GM06990 (cell line): ENCODE data around the gene C4orf50.

Experiments used
- DNase-seq: peaks from one replicate; pipeline ENCODE4 v3.0.0-alpha.2; 2011; ENCODE audit not compliant: insufficient read length; ENCODE audit errors: extremely low read depth
- H3K27me3 ChIP-seq: replicated peaks from 2 replicates; pipeline ENCODE4 v1.6.0; 2011; ENCODE audit warnings: low read length; ENCODE audit not compliant: control insufficient read depth, insufficient read depth
- H3K36me3 ChIP-seq: 2 replicates; pipeline ENCODE4 v1.5.1; 2011; ENCODE audit warnings: low read length; ENCODE audit not compliant: control insufficient read depth, insufficient read depth
- H3K4me3 ChIP-seq: replicated peaks from 2 replicates; pipeline ENCODE4 v1.5.1; 2011; ENCODE audit warnings: low read depth, mild to moderate bottlenecking, control low read depth, low read length
- CTCF ChIP-seq: IDR thresholded peaks from 2 replicates; pipeline ENCODE4 v1.5.1; 2011; ENCODE audit warnings: low read length, control low read depth, mild to moderate bottlenecking, inconsistent platforms; ENCODE audit not compliant: insufficient read depth, poor library complexity, severe bottlenecking

The C4orf50 gene

DNA sequence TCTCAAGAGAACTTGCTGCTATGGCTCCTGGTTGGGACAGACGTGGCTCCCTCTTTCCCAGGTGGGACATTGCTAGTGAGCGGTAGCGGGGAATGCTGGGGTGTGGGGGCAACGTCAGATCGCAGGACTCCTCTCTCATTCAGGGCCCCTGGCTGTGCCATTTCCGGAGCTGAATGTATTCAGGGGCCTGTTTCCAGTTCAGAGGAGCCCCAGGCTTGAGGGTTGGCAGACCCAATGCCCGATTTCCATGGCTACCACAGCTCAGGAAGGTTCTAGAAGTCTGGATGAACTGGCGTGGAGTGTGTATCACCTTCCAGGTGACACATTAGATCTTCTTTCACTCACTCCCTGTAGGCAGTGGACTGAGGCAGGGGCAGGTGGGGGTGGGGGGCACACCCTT is 99.2 kb downstream of the C4orf50 start:
- H3K27me3 ChIP-seq: no peaks in the 10 kb centered on the region; the same call in 1 of the 2 replicates
- no peak for DNase-seq
- H3K36me3 ChIP-seq: no peaks in the 10 kb centered on the region
- H3K4me3 ChIP-seq: no peak overlapping the region
- no peak for TF ChIP-seq CTCF

DNA sequence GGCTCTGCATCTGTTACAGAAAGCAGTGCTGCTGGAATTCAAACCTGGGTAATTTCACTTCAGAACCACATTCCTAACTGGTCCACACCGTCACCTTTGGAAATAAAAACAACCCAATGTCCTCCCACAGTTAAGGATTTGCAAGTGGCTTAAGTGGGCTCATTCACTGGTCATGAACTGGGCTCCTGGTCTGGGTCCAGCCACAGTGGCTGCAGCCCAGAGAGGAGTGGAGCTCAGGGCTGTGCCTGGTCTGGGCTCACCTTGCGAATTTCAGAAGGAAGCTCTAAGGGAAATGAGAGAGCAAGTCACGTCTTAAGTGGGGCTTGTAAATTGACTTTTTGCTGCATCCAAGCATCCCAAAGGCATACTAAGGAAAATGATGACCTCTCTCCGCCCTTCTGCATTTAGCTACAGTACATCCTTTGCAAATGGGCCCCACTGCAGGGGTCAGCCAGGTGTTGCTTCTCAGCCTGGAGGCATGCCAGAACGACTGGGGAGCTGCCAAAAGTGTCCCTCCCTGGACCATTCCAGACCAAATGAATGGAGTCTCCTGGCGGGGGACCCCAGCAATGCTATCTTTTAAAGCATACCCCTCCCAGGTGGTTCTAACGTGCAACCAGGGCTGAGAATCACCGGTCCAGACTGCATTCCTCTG is 99.8 kb downstream of the C4orf50 start:
- Histone ChIP-seq H3K27me3 (no peaks in the 10 kb centered on the region; the same call in 1 of the 2 replicates), H3K36me3 (no peaks in the 10 kb centered on the region), H3K4me3 (no peak overlapping the region)
- no peak for DNase-seq
- TF ChIP-seq CTCF: no peak

GRCh38 chr4:5917672-5918071 is 100.6 kb downstream of the C4orf50 start:
- no peak for TF ChIP-seq CTCF
- Histone ChIP-seq H3K36me3 (no peaks in the 10 kb centered on the region), H3K4me3 (no peak overlapping the region), H3K27me3 (no peaks in the 10 kb centered on the region; the same call in 1 of the 2 replicates)
- DNase-seq: no peak

- DNase-seq: no peak
- no peak for TF ChIP-seq CTCF
- no peak overlapping the region for H3K4me3 ChIP-seq
Observed at GRCh38 chr4:5916229-5916628, 102.0 kb downstream of the C4orf50 start.

GRCh38 chr4:5913454-5913853 is 104.8 kb downstream of the C4orf50 start:
- Histone ChIP-seq H3K27me3 (no peaks in the 10 kb centered on the region), H3K36me3 (no peaks in the 10 kb centered on the region), H3K4me3 (no peak overlapping the region)
- DNase-seq: no peak
- no peak for TF ChIP-seq CTCF

More at GRCh38 chr4:5916229-5916628, 102.0 kb downstream of the C4orf50 start:
- Histone ChIP-seq H3K27me3 (no peaks in the 10 kb centered on the region), H3K36me3 (no peaks in the 10 kb centered on the region)

DNA sequence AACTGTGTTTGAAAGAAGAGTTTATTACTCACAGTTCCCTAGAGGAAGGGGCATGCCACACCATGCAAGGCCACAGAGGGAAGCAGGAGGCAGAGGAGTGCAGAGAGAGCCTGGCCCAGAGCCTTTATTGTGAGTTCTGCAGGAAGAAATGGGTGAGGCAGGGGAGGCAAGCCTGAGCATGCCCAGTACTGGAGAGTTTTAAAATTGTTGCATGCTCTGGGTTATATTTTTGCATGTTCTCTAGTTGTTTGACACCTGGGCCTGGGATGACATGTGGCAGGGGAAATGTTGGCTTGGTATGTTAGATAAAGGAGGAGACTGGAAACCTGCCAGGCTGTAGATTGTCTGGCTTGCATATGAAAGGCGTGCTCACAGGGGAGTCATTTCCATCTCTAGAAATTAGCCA is 105.6 kb downstream of the C4orf50 start:
- Histone ChIP-seq H3K36me3 (no peaks in the 10 kb centered on the region), H3K27me3 (no peaks in the 10 kb centered on the region), H3K4me3 (no peak overlapping the region)
- TF ChIP-seq CTCF: no peak
- no peak for DNase-seq
